ENCODE results near the gene UBE2N. TPM values are rescaled to one million over a fixed set of nuclear protein-coding genes. Genes with fewer than 3 reads are reported as not detected.
A peak's percentile ranks its signal among the peaks of the same experiment; 100 is the strongest.

The UBE2N gene, protein sequence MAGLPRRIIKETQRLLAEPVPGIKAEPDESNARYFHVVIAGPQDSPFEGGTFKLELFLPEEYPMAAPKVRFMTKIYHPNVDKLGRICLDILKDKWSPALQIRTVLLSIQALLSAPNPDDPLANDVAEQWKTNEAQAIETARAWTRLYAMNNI
- total RNA-seq (2014; rRNA removed; shearing (Covaris generic)): 213 and 249 TPM in 2 replicates
- 95.1 and 98.2 TPM in 2 replicates for polyA plus RNA-seq (2015; cell fraction: cytosol; rRNA removed)
- 37.1 and 53.7 TPM in 2 replicates for polyA plus RNA-seq (2015; cell fraction: nucleus; rRNA removed)

DNA sequence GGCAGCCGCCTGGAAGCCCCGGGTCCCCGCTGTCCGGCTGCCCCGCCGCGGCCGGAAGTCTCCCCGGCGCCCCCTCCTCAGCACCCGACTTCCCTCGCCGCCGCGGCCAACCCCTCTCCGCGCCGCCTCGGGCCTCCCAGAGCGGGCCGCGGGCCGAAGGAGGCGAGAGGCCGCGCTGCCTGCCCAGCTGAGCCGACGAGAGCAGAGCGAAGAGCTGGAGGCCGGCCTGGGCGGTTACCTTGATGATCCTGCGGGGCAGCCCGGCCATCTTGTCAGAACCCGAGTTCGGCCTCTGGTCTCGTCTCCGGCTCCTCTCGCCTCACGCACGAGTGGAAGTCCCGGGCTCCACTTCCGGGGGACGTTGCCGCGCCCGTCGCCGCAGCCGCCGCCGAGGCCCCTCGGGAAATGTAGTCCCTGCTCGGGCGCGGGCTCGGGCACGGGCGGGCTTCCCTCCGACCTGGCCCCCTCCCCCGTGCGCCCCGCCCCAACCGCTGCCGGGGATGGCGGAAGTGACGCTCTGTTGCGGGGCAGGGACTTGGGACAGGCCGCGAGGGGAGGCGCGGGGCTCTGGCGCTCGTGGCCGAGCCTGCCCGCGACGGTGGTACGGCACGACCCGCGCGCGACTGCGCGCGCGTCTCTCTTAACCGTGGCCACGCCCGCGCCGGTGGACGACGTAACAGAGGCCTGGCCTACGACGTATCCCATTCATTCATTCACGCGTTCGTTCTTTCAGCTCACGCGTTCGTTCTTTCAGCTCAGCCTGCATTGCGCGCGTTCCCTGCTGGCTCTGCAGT lies at the start of gene UBE2N:
Gene UBE2N (minus strand): TSS at position 331 of the 794 bp plus-strand sequence. CDS start 63 bp downstream, at position 268.
- in situ Hi-C loops (cut with HindIII; ENCODE audit: low pct_unique_long_range_greater_than_20kb, low sequenced_read_pairs): no loop called here
- DNase-seq (ENCODE audit: low read depth, low spot score): peak; percentile 95

DNA sequence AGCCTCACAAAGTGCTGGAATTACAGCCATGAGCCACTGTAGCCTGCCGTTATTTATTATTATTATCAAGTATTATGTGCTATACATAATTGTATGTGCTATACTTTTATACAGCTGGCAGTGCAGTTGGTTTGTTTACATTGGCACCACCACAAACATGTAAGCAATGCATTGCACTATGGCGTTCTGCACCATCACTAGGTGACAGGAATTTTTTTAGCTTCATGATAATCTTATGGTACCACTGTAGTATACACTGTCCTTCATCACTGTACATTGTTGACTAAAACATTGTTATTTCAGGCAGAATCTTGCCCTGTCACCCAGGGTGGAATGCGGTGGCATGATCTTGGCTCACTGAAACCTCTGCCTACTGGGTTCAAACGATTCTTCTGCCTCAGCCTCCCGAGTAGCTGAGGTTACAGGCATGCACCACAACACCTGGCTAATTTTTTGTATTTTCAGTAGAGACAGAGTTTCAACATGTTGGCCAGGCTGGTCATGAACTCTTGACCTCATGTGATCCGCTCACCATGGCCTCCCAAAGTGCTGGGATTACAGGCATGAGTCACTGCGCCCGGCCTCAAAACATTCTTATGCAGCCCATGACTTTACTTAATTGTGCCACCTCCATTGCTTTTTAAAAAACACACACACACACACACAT lies 42.7 kb upstream of the UBE2N start:
- DNase-seq (ENCODE audit: low read depth, low spot score): no peak
- in situ Hi-C loops (cut with HindIII; ENCODE audit: low pct_unique_long_range_greater_than_20kb, low sequenced_read_pairs): no loop called here

GRCh38 chr12:93483151-93483807 lies 41.5 kb upstream of the UBE2N start:
- in situ Hi-C loops (cut with HindIII; ENCODE audit: low pct_unique_long_range_greater_than_20kb, low sequenced_read_pairs): no loop called here

DNA sequence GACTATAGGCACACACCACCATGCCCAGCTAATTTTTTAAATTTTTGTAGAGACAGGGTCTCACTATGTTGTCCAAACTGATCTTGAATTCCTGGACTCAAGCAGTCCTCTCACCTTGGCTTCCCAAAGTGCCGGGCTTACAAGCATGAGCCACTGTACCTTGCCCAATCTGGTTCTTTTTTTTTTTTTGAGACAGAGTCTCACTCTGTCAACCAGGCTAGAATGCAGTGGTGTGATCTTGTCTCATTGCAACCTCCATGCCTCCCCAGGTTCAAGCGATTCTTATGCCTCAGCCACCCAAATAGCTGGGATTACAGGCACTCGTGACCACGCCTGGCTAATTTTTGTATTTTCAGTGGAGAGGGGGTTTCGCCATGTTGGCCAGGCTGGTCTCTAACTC lies 41.0 kb upstream of the UBE2N start:
- in situ Hi-C loops (cut with HindIII; ENCODE audit: low pct_unique_long_range_greater_than_20kb, low sequenced_read_pairs): no loop called here
- no peak for DNase-seq (ENCODE audit: low read depth, low spot score)

More at GRCh38 chr12:93483151-93483807, 41.5 kb upstream of the UBE2N start:
- DNase-seq (ENCODE audit: low read depth, low spot score): no peak

- in situ Hi-C loops (cut with HindIII; ENCODE audit: low pct_unique_long_range_greater_than_20kb, low sequenced_read_pairs): no loop called here
- no peak for DNase-seq (ENCODE audit: low read depth, low spot score)
Observed at GRCh38 chr12:93476555-93476954, 34.8 kb upstream of the UBE2N start.

- in situ Hi-C loops (cut with HindIII; ENCODE audit: low pct_unique_long_range_greater_than_20kb, low sequenced_read_pairs): no loop called here
- no peak for DNase-seq (ENCODE audit: low read depth, low spot score)
Observed at GRCh38 chr12:93469386-93469785, 27.6 kb upstream of the UBE2N start.

DNA sequence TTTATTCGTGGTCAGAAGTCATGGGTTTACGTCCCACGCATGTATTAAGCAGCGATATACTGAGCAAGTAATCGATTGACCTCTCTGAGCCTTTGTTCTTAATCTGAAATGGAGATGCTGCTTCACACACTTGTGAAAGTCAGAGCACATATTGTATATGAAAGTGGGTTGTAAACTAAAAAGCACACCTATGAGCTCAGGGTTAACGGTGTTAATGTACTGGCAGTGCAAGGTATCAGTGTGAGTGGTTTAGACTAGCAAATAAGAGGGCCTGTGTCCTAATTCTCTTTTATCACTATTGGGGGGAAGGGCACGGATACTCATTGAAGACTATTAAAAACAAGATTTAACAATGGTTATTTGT lies 26.2 kb upstream of the UBE2N start:
- in situ Hi-C loops (cut with HindIII; ENCODE audit: low pct_unique_long_range_greater_than_20kb, low sequenced_read_pairs): no loop called here
- no peak for DNase-seq (ENCODE audit: low read depth, low spot score)

DNA sequence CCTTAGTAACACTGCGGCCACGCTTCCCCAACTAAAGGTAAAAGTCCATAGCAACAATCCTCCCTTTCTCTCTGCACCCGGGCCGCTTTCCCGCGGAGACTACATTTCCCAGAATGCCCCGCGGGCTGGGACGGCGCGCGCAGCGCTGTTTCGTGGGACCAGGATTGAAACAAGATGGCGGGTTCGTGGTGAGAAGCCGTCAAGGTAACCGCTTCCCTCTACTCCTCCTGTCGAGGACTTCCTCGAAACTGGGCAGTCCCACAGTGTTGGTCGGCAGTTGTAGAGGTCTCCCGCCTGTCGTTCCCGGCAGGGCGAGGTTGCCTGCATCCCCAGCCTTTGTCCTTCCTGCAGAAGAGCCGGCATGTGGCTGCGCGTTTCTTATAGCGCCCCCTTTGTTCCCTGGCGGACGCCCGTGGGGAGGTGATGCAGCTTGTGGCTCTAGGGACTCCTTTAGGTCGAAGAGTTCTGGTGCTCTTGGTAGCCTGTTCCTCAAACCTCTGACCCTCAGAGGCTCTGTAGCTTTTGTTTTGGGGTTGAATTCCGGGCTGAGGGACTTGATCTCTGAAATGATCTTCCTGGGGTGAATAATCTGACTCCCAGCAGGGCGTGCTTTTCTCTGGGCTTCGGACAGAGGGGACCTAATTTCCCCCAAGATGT lies 25.7 kb upstream of the UBE2N start, which contains the start of gene MRPL42:
Gene MRPL42 (plus strand): TSS at position 164 of the 657 bp plus-strand sequence. CDS start 1,772 bp downstream, outside the sequence.
- in situ Hi-C loops (cut with HindIII; ENCODE audit: low pct_unique_long_range_greater_than_20kb, low sequenced_read_pairs): no loop called here
- peak; percentile 92 for DNase-seq (ENCODE audit: low read depth, low spot score)

DNA sequence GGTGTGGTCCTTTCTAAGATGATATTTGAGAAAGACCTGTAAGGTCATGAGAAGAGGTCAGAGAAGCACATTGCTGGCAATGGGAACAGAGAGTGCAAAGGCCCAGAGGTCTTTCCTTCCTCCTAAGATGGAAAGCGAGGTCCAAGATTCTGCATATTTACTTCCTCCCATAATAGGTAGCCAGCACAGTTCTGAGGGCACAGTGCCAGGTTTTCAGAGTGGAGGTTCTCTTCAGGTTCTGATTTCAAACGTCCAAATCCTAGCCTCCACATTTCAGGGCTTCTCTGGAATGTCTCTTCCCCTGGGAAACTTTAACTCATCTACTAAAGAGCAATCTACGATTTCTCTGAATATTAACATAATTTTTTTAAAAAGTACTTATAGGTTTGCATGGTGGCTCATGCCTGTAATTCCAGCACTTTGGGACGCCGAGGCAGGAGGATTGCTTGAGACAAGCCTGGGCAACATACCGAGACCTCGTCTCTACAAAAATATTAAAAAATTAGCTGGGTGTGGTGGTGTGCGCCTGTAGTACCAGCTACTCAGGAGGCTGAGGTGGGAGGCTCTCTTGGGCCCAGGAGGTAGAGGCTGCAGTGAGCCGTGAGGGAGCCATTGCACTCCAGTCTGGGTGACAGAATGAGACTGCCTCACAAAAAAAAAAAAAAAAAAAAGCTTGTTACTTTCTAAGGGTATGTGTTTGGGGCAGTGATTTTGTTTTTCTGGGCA lies 25.0 kb upstream of the UBE2N start:
- no peak for DNase-seq (ENCODE audit: low read depth, low spot score)
- in situ Hi-C loops (cut with HindIII; ENCODE audit: low pct_unique_long_range_greater_than_20kb, low sequenced_read_pairs): no loop called here

- DNase-seq (ENCODE audit: low read depth, low spot score): no peak
Observed at GRCh38 chr12:93465841-93466240, 24.1 kb upstream of the UBE2N start.

GRCh38 chr12:93461503-93461902 lies 19.8 kb upstream of the UBE2N start:
- no peak for DNase-seq (ENCODE audit: low read depth, low spot score)
- in situ Hi-C loops (cut with HindIII; ENCODE audit: low pct_unique_long_range_greater_than_20kb, low sequenced_read_pairs): no loop called here

More at GRCh38 chr12:93465841-93466240, 24.1 kb upstream of the UBE2N start:
- in situ Hi-C loops (cut with HindIII; ENCODE audit: low pct_unique_long_range_greater_than_20kb, low sequenced_read_pairs): no loop called here

DNA sequence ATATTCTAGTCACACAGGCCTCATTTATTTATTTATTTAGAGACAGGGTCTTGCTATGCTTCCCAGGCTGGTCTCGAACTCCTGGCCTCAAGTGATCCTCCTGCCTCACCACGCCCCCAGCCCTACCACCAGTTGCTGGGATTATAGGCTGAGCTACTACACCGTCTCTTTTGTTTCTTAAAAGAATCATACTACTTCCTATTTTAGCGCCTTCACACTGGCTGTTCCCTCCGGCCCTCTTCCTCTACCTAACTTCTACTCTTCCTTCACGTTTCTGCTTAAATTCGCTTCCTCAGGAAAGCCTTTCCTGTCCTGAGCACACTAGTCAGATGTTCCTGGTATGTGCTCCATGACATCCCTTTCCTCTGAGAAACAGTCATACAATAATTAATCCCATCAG lies 19.2 kb upstream of the UBE2N start:
- no peak for DNase-seq (ENCODE audit: low read depth, low spot score)
- in situ Hi-C loops (cut with HindIII; ENCODE audit: low pct_unique_long_range_greater_than_20kb, low sequenced_read_pairs): no loop called here

- DNase-seq (ENCODE audit: low read depth, low spot score): no peak
- in situ Hi-C loops (cut with HindIII; ENCODE audit: low pct_unique_long_range_greater_than_20kb, low sequenced_read_pairs): no loop called here
Observed at GRCh38 chr12:93460003-93460402, 18.3 kb upstream of the UBE2N start.

DNA sequence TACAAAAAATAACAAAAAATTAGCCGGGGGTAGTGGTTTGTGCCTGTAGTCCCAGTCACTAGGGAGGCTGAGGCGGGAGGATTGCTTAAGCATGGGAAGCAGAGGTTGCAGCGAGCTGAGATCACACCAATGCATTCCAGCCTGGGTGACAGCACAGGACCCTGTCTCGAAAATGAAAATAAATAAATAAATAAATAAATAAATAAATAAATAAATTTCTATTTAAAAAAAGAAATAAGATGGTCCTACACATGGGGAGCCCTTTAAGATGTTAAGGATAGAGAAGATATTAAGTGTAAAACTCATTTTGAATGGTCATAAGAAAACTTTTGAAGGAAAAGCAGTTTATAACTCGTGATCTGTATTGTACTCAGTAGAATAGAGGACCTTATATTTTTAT lies 17.4 kb upstream of the UBE2N start:
- in situ Hi-C loops (cut with HindIII; ENCODE audit: low pct_unique_long_range_greater_than_20kb, low sequenced_read_pairs): no loop called here

DNA sequence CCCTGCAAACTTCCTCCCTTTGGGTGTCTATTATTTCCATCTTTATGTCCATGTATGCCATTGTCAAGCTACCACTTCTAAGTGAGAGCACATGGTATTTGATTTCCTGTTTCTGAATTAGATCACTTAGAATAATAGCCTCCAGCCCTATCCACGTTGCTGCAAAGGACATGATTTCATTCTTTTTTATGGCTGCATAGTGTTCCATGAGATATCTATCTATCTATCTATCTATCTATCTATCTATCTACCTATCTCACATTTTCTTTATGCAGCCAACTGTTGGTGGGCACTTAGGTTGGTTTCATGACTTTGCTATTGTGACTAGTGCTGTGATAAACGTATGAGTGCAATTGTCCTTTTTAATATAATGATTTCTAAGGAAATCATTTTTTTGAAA lies 14.3 kb upstream of the UBE2N start:
- DNase-seq (ENCODE audit: low read depth, low spot score): no peak
- in situ Hi-C loops (cut with HindIII; ENCODE audit: low pct_unique_long_range_greater_than_20kb, low sequenced_read_pairs): no loop called here

More for the DNA sequence above, 17.4 kb upstream of the UBE2N start:
- DNase-seq (ENCODE audit: low read depth, low spot score): no peak

GRCh38 chr12:93453633-93454032 lies 11.9 kb upstream of the UBE2N start:
- in situ Hi-C loops (cut with HindIII; ENCODE audit: low pct_unique_long_range_greater_than_20kb, low sequenced_read_pairs): no loop called here
- no peak for DNase-seq (ENCODE audit: low read depth, low spot score)
